AG09309 (cell line): ENCODE results near the gene AKAP3.

Experiments
- DNase-seq: peaks from one replicate; pipeline ENCODE4 v3.0.0-alpha.2; 2010; ENCODE audit warnings: low read depth
- H3K4me3 ChIP-seq: 2 replicates; pipeline ENCODE4 v1.5.1; 2011; ENCODE audit warnings: mild to moderate bottlenecking, low read depth, low read length, moderate library complexity; ENCODE audit not compliant: control insufficient read depth
- CTCF ChIP-seq: IDR thresholded peaks from 2 replicates; pipeline ENCODE4 v1.5.1; 2011; ENCODE audit warnings: mild to moderate bottlenecking, low read depth, low read length, inconsistent platforms; ENCODE audit not compliant: insufficient read depth, control insufficient read depth; ENCODE audit errors: missing control alignments

AKAP3 gene

GRCh38 chr12:4579305-4580102 is 69.3 kb downstream of the AKAP3 start:
- no peak overlapping the region for H3K4me3 ChIP-seq
- no peak for DNase-seq
- no peak for TF ChIP-seq CTCF

GRCh38 chr12:4572680-4573079 is 76.2 kb downstream of the AKAP3 start:
- no peak overlapping the region for H3K4me3 ChIP-seq
- DNase-seq, result no peak
- no peak for TF ChIP-seq CTCF

- TF ChIP-seq CTCF, result no peak
- H3K4me3 ChIP-seq, result no peak overlapping the region
- DNase-seq, result no peak
These were observed 79.6 kb downstream of the AKAP3 start for GRCh38 chr12:4569261-4569660.

GRCh38 chr12:4567073-4567881 is 81.6 kb downstream of the AKAP3 start:
- H3K4me3 ChIP-seq, result no peak overlapping the region
- no peak for TF ChIP-seq CTCF

GRCh38 chr12:4566474-4566873 is 82.4 kb downstream of the AKAP3 start:
- no peak overlapping the region for H3K4me3 ChIP-seq
- no peak for TF ChIP-seq CTCF
- DNase-seq, result no peak

More at GRCh38 chr12:4567073-4567881, 81.6 kb downstream of the AKAP3 start:
- DNase-seq, result no peak
